HG02840 (cell line): ENCODE results near the gene KCNIP4.

ENCODE experiments used
- ATAC-seq: cut with Tn5 transposase; IDR thresholded peaks from one replicate; pipeline ENCODE4 v1.9.1; 2021; ENCODE audit warnings: mild to moderate bottlenecking, moderate library complexity, moderate number of reproducible peaks; ENCODE audit not compliant: unreplicated experiment, low FRiP score

The KCNIP4 gene

DNA sequence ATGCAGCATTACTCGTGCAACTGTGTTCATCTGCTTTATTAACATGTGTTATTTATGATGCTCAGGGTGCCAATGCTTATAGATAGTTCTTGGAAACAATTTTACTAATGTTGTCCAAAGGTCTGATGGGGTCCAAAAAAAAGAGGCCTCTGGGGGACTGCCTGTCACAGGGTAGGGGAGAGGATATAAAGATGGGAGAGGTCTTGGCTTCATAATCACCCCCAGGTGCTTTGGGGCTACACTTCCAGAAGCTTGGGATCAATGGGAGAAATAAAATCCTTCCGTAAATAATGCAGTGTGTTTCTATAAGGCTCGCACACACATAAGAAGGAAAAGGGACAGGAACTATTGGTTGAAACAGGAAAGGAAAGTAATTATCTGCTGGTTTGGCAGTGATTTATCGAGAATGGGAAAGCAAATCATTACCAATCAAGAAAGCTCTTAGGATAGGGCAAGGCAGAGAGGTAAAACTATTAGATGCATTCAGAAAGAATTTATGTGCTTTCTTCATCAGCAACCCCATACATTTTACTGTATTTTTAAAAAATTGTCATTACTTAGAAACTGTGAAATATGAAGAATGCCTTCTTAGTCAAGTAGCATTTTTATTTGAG is 677.0 kb downstream of the KCNIP4 start:
- no peak for ATAC-seq

DNA sequence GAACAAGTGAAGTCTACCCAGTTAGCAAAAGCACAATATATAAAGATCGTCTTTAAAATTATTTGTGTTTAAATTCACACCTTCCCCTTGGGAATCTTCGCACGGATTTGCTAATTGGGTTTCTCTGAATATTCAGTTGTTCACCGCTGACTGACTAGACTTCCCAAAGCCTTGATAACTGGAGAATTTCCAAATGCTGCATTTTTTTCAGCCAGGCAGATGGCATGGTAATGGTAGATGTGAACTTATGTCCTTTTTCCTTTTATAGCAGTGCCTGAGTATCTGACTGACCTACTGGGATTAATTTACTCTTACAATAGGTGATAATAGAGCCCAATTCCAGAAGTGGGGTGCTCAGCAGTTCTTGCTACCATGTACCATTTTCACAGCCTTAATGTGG is 700.2 kb downstream of the KCNIP4 start:
- ATAC-seq = no peak

GRCh38 chr4:21242163-21242562 is 706.4 kb downstream of the KCNIP4 start:
- ATAC-seq = no peak

DNA sequence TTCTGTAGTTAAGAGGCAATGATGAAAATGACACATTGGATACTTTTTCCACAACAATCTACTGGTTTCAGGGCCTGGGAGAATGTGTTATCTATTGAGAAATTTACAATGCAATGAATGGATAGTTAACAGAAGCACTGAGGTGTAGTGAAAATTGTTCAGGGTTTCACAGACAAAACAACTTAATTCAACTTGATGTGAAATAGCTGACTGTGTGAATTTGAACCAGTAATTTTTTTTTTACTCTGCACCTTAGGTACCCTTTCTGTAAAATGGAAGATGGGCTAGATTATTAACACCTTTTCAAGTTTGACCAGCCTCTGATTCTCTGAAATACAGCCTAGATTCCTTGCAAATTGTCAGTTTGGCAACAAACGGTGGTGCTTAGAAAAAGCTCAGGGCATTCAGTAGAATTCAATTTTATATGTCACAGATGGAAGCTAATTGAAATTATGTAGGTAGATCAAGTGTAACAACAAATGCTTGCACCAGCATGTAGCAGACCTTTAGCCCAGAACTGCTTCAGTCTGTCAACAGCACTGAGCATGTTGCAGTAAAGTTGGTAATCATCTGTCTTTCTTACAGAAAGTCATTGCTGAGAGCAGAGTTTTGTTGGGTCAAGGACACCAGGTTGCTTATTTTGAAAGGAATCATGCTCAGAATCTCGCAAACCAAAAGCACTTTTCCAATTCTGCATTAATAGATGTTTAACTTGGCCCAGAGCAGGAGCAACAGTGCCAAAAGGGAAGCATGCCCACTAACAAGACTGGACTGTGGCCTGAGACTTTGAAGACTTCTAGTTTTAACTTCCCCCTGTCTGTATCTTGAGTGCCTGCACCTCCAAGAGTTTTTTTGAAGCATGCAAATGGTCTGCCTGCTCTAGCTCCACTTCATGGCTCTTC is 721.7 kb downstream of the KCNIP4 start:
- no peak for ATAC-seq

GRCh38 chr4:21211846-21212245 is 736.7 kb downstream of the KCNIP4 start:
- no peak for ATAC-seq

- no peak for ATAC-seq
These were observed 738.7 kb downstream of the KCNIP4 start for GRCh38 chr4:21209860-21210259.

DNA sequence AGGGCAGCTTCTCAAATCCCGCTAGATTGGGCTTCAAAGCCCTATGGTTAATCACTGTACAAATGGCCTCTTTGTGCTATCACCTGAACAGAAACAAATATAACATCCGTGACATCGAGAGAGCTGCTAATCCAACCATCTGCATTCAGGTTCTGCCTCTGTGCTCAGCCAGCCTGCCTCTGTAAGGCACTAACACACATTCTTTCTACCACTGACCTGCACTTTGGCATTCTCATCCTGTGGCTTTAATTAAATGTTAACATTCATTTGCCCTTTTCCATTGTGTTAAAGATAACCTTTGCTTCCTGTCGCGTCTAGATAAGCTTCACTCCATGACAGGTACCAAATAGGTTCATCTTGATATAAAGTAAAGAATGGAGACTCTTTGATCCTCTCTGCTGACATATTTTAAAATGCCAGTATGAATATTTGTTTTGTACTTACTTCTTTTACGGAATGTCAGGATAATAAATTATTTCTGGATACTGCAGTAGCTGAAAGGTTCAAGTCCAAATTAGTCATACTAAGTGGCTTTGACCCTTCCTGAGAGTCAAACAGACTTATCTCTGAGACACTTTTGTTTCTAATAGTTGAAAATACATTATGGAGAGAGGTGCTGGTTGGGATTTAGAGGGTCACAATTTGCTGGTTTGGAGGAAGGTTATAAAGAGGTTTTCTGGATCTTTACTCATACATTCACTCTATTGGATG is 742.6 kb downstream of the KCNIP4 start:
- ATAC-seq = no peak

GRCh38 chr4:21203416-21203815 is 745.2 kb downstream of the KCNIP4 start:
- no peak for ATAC-seq

- no peak for ATAC-seq
These were observed 745.6 kb downstream of the KCNIP4 start for GRCh38 chr4:21202959-21203358.

- no peak for ATAC-seq
These were observed 749.9 kb downstream of the KCNIP4 start for GRCh38 chr4:21198683-21199082.

DNA sequence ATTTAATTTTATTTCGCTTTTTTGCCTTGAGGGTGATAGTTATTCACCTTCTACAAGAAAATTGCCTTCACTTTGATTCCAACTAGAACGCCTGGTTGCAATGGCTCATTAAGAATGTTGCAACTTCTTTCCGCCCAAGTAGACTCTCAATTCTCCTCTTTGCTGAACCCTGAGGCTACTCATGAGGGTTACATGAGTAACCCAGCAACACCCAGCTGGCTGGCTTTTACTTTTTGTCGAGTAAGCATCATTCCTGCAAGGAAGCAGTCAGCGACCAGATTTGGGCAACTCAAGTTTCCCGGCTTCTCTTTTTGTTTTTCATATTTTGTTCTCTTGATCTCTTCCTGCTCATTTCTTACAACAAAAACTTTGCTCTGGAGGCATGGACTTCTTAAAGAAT is 752.9 kb downstream of the KCNIP4 start:
- no peak for ATAC-seq

DNA sequence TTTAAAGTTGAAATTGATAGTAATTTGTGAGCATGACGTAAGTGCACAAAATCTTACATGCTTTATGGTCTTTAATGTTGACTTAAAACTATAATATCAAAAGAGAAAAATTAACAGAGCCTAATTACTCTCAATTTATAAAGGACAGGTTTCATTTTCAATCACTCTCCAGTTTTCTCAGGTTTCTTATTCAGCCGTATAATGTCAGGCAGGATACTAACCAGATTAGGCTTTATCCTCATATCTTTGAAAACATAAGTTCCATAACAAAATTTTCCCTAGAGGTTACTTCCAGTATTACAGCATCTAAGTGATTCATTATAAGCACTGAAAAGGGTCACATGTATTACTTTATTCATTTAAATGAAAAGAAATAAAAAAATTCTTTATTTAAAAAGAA is 756.2 kb downstream of the KCNIP4 start:
- ATAC-seq = no peak

DNA sequence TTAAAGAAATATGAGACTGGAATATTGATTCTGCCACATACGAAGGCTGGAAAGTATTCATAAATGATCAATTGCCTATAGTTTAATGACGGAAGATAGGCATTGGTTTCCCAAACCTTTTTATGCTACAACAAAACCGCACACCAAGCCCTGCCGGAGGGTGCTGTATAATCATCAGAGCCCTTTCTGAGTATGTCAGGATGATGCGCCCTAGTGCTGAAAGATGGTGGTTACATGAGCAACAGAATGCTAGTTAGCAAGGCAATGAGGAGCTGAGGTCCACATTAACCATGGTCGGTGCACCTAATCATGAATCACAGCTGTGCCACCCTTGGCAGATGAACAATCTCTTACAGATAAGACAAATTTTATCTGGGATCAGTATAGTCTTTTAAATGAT is 757.3 kb downstream of the KCNIP4 start:
- ATAC-seq = no peak

- no peak for ATAC-seq
These were observed 763.8 kb downstream of the KCNIP4 start for GRCh38 chr4:21184788-21185187.

DNA sequence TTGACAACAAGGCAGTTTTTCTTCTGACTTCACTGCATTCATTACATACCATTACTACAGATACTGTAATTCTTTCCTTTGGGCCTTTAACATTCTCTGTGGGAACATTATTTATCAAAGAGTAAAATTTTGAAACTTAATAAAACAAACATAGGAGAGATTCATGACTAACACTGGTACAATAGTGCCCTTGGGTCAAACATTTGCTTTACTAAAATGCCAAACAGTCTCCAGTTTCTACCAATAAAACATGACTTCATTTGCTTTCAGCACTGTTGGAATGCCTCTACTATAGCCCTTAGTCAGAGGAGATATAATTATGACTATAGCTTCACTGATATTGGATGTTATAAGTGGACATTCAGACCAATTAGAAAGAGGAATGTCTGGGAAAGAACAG is 766.9 kb downstream of the KCNIP4 start:
- ATAC-seq = no peak

GRCh38 chr4:21177871-21178270 is 770.7 kb downstream of the KCNIP4 start:
- ATAC-seq = no peak

- no peak for ATAC-seq
These were observed 771.5 kb downstream of the KCNIP4 start for GRCh38 chr4:21177092-21177491.

- ATAC-seq = no peak
These were observed 780.9 kb downstream of the KCNIP4 start for GRCh38 chr4:21167711-21168110.

GRCh38 chr4:21155367-21155766 is 793.2 kb downstream of the KCNIP4 start:
- ATAC-seq = no peak

- no peak for ATAC-seq
These were observed 809.2 kb downstream of the KCNIP4 start for GRCh38 chr4:21139327-21139726.

DNA sequence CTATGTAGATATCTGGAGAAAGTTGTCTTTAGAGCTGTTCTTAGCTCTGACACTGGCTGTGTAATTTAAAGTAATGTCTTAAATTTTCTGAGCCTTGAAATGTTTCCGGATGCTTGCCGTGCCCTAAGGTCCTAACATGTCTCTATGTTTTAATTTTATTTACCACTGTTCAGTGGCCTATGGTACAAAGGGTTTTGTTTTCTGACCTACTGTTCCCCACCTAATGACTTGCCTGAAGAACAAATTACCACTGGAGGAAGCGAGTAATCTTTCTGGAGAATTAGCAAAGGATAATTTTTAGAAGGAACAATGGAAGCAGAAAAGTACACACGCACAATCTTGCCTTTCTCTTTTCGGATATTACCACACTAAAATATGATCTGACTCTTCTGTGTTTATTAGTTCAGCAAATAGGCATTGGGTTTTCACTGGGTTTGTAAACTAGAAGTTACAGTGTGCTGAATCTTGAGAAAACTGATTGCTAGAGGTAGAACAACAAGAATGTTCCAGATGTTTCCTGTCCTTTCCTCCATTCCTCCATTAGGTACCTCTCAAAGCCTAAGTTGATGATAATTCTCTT is 812.4 kb downstream of the KCNIP4 start:
- no peak for ATAC-seq
